HG03097 (cell line): ENCODE data around the gene KCP.

Experiments
- ATAC-seq: cut with Tn5 transposase; IDR thresholded peaks from one replicate; pipeline ENCODE4 v1.9.1; 2021; ENCODE audit not compliant: unreplicated experiment, low FRiP score

KCP gene

GRCh38 chr7:128843938-128844621 lies 66.4 kb downstream of the KCP start:
- no peak for ATAC-seq

DNA sequence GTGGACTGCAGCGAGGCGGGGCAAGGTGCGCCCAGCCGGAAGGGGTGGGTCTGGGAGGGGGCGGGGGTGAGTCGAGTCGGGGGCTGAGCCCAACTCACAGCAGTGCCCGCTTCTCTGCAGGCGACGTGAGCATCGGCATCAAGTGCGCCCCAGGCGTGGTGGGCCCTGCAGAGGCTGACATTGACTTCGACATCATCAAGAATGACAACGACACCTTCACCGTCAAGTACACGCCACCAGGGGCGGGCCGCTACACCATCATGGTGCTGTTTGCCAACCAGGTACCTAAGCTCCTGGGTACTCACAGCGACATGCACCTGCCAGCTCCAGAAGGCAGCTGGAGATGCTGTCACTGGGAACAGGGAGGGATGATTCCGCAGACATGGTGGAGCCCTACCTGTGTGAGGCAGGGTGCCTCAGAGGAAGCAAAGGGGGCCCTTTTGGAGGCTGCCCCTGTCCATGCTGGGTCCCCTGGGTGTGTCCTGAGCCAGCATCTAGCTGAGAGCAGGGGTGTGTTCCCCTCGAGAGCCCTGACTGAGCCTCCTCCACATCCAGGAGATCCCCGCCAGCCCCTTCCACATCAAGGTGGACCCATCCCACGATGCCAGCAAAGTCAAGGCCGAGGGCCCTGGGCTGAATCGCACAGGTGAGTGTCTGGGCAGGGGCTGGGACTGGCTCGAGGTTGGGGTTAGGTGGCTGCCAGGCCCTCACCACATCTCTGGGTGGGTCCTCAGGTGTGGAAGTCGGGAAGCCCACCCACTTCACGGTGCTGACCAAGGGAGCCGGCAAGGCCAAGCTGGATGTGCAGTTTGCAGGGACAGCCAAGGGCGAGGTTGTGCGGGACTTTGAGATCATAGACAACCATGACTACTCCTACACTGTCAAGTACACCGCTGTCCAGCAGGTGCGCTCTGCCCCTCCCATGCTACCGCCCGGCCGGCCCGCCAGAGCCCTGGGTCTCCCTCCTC lies 67.6 kb downstream of the KCP start:
- no peak for ATAC-seq

DNA sequence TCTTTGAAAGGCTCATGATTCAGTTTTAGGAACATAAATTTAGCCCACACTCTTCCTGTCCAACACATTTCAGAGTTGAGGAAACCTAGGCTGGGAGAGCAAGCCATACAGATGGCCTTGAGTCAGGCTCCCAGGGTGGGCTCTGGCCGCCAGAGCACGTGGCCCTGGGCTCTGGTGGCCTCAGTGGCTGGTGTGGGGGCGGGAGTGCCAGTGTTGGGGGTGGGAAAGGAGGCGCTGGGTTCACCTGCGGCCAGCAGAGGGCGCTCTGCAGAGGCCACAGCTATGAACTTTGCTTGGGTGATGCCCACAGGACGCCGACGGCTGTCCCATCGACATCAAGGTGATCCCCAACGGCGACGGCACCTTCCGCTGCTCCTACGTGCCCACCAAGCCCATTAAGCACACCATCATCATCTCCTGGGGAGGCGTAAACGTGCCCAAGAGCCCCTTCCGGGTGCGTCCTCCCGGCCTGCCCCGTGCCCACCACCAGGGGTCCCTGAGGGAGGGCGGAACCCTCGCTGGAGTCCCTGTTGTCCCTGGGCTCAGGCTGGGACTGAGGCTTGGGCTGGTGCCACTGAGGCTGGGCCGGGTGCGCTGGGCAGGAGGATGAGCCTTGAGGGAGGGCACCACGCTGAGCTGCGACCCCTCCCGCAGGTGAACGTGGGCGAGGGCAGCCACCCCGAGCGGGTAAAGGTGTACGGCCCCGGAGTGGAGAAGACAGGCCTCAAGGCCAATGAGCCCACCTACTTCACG lies 68.4 kb downstream of the KCP start:
- ATAC-seq: no peak

- ATAC-seq: no peak
Measured at GRCh38 chr7:128841171-128841690, 69.3 kb downstream of the KCP start.

DNA sequence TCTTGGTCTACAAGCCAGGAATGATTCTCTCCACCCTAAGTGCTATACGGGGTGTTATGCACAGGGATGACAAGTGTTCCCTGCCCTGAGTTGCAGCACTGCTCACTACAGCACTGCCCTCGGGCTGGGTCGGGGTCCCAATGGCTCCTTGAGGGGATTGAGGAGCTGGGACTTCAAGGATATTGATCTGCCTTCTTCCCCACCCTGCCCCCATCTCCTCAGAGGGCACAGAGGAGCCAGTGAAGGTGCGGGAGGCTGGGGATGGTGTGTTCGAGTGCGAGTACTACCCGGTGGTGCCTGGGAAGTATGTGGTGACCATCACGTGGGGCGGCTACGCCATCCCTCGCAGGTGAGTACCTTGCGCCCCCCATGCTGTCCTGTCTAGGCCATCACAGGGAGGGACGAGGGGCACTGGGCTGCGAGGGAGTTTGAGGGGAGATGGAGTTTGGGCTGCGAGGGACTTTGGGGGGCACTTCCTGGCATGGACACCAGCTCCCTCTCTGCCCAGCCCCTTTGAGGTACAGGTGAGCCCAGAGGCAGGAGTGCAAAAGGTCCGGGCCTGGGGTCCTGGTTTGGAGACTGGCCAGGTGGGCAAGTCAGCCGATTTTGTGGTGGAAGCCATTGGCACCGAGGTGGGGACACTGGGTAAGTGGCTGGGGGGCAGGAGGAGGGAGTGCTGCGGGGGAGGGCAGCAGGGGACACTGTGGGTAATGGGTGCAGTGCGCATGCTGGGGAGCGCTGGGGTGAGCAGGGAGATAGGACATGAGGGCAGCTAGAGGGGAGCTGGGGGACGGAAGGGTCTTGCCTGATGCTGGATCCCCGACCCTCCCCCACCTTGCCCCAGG lies 70.0 kb downstream of the KCP start:
- no peak for ATAC-seq

DNA sequence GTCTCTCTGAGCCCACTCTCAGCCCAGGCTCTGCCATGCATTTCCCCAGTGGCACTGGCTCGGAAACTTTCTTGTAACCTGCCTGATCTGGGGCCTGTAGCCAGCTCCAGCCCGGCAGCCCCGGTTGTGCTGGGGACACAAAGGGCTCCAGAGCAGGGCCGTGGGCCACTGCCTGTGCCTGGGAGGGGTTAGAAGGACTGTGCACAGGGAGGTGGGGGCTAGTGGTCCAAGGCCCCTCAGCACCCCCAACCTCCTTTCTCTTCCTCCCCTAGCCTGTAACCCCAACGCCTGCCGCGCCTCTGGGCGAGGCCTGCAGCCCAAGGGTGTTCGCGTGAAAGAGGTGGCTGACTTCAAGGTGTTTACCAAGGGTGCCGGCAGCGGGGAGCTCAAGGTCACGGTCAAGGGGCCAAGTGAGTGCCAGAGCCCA lies 70.7 kb downstream of the KCP start:
- no peak for ATAC-seq

- no peak for ATAC-seq
Measured at GRCh38 chr7:128838981-128839731, 71.4 kb downstream of the KCP start.

- ATAC-seq: no peak
Measured at GRCh38 chr7:128838109-128838779, 72.3 kb downstream of the KCP start.

GRCh38 chr7:128837521-128837921 lies 73.0 kb downstream of the KCP start:
- no peak for ATAC-seq

- ATAC-seq: no peak
Measured at GRCh38 chr7:128836729-128837348, 73.7 kb downstream of the KCP start.

DNA sequence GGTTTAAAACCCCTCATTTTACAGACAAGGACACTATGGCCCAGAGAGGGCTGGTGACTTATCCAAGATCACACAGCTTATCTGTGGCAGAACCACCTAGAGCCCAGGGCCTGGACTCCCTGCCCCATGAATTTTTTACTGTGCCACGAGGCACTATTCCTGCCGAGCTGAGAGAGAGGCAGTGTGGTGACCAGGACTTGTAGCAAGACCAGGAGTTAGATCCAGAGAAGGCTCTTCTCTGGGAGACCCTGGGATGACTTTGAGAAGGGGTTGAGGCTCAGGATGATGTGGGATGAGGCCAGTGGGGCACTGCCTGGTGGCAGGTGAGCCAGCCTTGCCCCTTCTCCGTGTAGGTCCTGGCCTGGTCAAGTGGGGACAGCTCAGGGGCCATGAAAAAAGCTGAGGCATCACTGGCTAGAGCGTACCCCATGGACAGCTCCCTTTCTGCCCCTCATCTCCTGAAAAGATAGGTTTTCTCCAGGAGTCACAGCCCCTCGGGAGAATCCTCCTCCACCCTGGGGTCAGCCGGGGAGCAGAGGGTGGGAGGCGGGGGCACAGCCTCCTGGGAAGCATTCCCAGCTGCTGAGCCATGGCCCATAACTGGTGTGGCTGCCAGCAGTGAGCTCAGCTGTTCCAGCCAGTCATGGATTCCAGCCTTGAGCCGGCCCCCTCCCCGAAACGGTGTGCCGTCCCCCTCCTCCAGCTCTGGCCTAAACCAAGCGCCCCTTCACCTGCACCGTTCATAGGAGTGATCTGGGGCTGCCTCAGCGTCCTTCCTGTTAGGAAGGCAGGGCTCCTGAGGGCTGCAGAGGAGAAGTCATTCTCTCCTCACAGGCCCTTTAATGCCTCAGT lies 74.5 kb downstream of the KCP start:
- no peak for ATAC-seq

- ATAC-seq: no peak
Measured at GRCh38 chr7:128835231-128835751, 75.2 kb downstream of the KCP start.

DNA sequence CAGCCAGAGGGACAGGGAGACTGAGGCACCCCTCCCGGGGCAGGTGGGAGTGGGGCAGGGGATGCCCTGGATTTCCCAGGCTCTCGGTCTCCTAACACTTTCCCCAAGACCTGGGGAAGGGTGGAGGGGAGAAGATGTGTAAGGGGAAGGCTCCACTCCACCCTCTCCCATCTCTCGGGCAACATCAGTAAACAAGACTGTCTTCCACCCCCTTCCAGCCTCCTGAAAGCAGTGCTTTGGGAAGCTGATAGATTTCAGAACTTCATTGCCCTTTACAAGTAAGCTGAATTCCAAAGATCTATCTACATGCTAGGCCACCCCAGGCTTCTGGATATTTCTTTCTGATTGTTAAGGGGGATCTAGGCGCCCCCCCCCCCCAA lies 76.6 kb downstream of the KCP start:
- no peak for ATAC-seq

- ATAC-seq: no peak
Measured at GRCh38 chr7:128833148-128833945, 77.2 kb downstream of the KCP start.

GRCh38 chr7:128832880-128833147 lies 77.7 kb downstream of the KCP start:
- no peak for ATAC-seq

DNA sequence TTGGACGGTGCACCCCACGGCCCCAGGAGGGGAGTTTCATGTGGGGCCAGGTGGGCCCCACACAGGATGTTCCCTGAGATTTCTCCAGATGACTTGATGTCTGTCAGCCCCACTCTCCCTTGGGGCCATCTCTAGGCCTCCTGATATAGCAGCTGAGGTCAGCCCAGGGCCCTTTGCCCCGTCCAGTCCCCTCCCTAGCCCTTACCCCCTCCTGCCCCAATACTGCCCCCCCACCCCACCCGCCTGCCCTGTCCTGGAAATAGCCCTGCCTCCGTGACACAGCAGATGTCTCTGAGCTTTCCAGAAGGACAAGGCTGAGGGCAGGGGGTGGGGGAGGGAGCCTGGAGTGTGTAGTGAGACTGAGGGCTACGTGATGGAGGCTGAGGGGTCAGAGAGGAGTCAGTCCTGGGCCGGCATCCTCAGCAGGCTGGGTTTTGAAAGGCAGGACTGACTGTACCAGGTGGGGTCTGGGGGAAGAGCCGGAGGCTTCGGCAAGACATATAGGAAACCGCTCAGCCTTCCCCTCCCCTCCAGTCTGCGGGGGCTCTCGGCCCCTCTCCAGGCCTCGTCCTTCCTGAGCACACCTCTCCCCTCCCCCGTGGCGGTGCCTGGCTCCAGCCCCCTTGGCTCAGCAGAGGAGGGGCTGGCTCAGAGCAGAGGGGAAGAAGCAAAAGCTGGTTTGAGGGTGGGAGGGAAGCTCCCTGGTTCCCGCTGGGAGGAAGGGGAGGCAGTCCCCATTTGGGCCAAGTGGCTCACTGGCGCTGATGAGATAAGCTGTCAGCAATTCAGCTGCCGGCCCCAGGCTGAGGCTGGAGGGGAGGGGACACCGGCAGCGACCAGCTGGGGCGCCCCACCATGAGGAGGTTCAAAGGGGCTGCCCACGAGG lies 78.3 kb downstream of the KCP start:
- no peak for ATAC-seq
